Stimulated activated CD8-positive, alpha-beta memory T cell treated with anti-CD3 and anti-CD28 coated beads, Interleukin-7, amount 100 ng/mL, for 24 hours (primary cell): ENCODE results near the gene DNM1L.

Experiments used
- DNase-seq: peaks from one replicate; pipeline ENCODE4 v3.0.0-alpha.2; 2020; ENCODE audit warnings: low read depth

Gene DNM1L

GRCh38 chr12:32679091-32679919 is at the start of gene DNM1L:
DNM1L (plus strand) TSS chr12:32679301; CDS start chr12:32679364, 63 bp downstream.
- DNase-seq, result peak; percentile 75

- DNase-seq, result no peak
These were observed 37.7 kb upstream of the DNM1L start for GRCh38 chr12:32641287-32641901.

DNA sequence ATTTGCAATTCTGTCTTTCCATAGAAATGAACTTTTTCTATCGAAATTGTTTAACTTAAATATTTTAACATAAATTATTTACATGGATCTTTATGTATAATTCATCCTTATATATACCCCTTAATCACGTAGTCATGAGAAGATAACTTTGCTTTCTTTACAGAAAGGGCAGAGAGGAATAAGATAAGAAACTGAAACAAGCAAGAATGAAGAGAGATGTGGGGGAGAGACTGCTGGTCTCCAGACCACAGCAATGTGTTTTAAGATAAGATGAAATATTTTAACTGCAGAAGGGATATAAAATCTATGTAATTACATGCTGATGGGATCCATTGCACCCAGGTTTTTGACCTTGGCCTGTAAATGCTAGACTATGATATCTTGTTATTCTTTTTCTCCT is 34.7 kb upstream of the DNM1L start:
- no peak for DNase-seq

- no peak for DNase-seq
These were observed 31.8 kb upstream of the DNM1L start for GRCh38 chr12:32647275-32647674.

GRCh38 chr12:32650508-32650907 is 28.6 kb upstream of the DNM1L start:
- DNase-seq, result no peak

DNA sequence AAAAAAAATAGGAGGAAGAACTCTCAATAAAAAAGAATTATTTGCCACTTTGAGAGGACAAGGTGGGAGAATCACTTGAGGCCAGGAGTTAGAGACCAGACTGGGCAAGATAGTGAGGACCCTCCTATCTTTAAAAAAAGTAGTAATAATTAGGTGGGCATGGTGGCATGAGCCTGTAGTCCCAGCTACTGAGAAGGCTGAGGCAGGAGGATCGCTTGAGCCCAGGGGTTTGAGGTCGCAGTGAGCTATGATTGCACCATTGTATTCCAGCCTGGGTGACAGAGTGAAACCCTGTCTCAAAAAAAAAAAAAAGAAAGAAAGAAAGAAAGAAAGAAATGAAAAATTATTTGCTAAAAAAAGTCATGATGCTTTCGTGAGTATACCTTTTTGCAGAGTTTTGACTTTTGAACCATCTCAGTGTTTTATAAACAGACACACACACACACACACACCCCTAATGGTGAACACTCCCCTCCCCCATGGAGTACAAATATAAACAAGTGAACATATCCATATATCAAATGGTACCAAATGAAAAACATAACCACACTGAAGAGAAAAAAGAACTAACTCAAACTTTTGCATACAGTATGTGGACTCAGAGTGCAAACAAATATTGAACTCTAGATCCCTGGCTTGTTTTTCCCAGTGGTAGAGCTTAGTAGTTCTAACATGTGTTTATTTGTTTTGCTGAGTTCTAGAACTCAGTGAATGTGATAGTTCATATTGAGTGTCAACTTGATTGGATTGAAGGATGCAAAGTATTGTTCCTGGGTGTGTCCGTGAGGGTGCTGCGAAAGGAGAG is 27.7 kb upstream of the DNM1L start:
- DNase-seq, result no peak

GRCh38 chr12:32651956-32652210 is 27.2 kb upstream of the DNM1L start:
- no peak for DNase-seq

DNA sequence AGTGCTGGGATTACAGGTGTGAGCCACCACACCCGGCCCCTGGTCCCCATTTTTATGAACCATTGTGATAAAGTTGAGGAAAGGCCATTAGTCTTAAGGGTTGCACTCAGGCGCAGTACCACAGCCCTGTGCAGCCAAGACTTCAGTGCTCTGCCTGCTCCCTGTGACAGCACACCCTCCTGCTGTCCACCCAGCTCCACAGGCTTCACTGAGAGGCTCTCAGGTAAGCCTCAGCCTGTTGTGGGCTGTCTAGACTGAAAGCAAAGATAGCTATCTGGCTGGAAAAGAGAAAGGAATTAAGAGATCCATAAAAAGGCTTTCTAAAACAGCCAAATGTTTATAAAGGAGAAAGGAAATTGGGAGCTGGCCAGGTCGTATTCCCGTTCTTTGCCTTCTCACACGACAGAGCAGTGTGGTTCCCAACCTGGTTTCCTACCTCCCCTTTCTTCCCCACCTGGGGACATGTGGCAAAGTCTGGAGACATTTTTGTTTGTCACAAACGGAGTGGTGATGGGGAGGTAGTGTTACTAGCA is 19.1 kb upstream of the DNM1L start:
- no peak for DNase-seq

- no peak for DNase-seq
These were observed 17.4 kb upstream of the DNM1L start for GRCh38 chr12:32661706-32662105.

DNA sequence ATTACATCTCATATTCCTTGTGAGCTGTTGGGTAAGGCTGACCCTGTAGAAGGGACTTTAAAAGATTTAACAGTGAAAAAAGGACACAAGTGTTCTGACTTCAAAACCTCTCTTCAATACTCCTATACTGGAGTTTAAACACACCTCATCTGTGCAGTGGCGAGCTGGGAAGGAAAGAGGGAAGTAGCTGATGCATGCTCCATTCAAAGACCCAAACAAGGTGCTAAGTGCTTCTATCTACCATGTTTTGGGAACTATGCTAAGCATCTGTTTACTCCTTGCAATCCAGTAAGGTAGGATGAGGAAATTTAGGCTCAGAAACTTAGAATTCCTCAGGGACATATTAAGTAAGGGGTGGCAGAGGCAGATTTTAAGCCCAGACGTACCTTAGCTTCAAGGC is 16.4 kb upstream of the DNM1L start:
- DNase-seq, result no peak

GRCh38 chr12:32666018-32666417 is 13.1 kb upstream of the DNM1L start:
- no peak for DNase-seq

- DNase-seq, result no peak
These were observed 9.5 kb upstream of the DNM1L start for GRCh38 chr12:32669584-32669983.

DNA sequence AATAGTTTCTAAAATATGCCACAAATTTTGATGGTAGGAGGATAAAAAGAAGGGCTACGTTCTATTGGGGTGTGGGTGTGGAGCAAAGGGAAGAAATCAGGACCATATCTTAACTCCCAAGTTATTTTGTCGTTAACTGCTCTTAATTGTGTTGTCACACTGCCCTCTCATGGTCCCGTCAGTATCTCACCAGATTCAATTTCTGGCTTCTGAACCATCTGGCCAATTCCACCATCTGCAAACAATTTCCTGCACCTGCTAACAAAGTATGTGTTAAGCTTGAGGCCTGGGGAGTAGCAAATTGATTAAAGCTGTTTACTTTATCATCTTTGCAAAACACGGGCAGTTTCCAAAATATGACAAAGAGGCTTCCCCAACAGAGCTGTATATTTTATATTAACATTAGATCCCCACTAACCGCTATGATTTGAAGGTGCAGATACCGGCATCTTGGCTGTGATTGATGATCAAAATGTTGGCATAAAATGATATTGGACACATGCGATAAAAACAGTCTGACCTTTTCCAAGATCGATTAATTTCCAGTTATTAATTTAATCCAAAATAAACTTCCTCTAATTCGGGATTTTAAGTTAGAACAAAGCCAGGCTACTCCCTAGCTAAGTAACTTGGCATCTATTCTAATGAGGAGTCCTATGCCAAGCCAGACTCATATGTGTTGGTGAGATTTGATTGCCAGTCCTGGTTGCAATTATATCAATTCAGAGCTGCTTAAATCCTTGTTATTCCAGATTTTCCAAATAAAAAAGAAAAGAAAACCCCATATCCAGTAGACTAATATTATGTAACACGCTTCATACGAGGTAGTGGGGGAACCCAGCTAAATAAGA is 6.9 kb upstream of the DNM1L start:
- no peak for DNase-seq

DNA sequence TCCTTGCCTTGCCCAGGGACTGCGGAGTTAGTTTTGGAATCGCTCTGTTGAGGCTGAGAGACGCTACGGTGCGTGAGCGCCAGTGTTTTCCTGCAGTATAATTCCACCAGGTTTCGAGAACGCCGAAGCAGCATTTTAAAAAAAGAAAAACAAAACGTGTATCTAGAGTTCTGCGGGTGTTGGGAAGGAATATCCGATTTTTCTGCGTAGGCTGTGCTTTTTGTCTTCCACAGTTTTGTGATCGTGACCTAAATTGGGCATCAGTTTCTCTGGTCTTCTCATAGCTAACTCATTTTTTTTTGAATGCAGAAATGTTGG is 778 bp downstream of the DNM1L start:
- DNase-seq, result no peak

- DNase-seq, result no peak
These were observed 1.7 kb downstream of the DNM1L start for GRCh38 chr12:32680787-32681186.

DNA sequence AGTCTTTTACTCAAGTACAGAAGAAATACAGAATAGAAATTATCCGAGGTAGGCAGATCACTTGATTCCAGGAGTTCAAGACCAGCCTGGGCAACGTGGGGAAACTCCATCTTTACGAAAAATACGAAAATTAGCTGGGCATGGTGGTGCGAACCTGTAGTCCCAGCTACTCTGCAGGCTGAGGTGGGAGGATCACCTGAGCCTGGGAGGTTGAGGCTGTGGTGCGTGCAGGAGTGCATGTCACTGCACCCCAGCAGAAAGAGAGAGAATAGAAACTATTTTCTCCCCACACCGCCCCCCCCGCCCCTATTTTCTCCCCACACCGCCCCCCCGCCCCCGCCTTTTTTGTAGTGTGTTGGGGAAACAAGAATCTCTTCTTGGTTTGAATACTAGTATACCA is 2.2 kb downstream of the DNM1L start:
- DNase-seq, result no peak

DNA sequence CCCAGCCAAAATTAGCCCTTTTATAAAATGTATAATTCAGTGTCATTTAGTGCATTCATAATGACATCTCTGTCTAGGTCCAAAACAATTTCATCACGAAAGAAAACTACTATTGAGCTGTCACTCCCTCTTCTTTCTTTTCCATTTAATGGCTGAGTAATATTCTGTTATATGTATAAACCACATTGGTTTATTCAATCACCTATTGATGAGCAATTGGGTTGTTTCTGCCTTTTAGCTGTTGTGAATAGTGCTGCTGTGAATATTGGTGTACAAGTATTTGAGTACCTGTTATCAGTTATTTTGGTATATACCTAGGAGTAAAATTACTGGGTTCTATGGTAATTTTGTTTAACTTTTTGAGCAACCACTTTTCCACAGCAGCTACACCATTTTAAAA is 7.2 kb downstream of the DNM1L start:
- no peak for DNase-seq

GRCh38 chr12:32688786-32689185 is 9.7 kb downstream of the DNM1L start:
- DNase-seq, result no peak

DNA sequence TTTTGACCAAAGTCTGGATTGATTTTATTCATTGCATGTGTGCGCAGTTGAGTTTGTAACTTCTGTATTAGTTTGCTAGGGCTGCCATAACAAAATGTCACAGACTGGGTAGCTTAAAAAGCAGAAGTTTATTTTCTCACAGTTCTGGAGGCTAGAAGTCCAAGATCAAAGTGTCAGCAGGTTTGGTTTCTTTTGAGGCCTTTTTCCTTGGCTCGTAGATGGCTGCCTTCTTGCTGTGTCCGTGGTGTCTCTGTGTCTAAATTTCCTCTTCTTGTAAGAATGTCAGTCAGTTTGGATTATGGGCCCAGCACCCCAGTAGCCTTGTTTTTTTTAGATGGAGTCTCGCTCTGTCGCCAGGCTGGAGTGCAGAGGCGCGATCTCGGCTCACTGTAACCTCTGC is 11.8 kb downstream of the DNM1L start:
- no peak for DNase-seq

DNA sequence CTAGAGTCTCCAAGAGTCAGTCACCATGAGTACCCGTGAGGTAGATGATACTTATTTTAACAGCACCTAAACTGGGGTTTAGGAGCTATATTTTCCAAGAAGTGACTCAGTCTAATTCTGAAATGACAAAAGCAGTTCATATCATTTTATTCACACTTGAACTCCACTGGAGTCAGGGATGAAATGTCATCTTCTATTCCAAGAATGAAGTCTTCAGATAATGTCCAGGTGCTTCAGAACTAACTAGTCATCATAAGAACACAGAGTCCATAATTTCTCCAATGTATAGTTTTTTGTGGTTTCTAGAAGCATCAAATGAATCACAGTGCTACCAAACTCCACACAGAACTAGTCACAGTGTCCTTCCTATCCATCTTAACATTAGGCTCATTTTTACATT is 13.3 kb downstream of the DNM1L start:
- no peak for DNase-seq

DNA sequence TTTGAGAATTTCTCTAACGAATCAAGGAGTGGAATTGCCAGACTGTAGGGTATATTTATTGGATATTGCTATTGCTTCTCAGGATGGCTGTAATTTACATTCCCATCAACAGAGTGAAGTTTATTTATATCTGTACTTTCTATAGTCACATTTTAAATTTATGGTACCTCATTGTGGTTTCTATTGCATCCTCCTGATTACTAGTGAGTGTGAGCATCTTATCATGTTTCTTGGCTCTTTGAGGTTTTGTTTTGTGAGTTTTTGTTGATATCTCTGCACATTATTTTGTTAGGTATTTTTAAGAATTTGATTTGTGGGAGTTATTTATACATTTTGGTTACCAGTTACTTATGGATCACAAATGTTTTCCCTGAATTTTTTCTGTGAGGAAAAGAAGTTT is 13.9 kb downstream of the DNM1L start:
- no peak for DNase-seq

DNA sequence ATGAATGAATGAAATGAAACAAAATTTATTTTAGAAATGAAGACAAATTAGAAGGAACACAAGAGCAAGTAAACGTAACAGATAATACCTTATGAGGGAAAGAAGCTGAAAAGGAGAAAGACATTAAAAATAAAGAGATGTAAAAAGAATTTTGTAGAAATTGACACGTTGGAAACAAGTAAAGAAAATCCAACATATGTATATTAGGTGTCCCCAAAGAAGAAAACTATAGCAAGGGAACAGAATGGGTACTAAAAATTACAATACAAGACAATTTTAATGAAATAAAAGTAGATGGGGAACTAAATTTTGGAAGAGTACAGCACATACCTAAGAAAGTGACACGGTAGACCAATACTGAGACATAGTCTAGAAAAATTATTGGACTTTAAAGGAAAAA is 16.7 kb downstream of the DNM1L start:
- no peak for DNase-seq
